GM21576 (cell line): Measurements from ENCODE around the gene TEX26.
"Not testable (repeated sequence)": the region's sequence is repeated elsewhere in the genome, so short reads cannot be mapped to it uniquely, and the experiment has no call there.

ENCODE experiments used
- ATAC-seq: cut with Tn5 transposase; IDR thresholded peaks from one replicate; pipeline ENCODE4 v1.9.1; 2021; ENCODE audit warnings: mild to moderate bottlenecking, moderate library complexity; ENCODE audit not compliant: unreplicated experiment

The TEX26 gene

GRCh38 chr13:30918662-30919405, 13.6 kb upstream of the TEX26 start:
- no peak for ATAC-seq

DNA sequence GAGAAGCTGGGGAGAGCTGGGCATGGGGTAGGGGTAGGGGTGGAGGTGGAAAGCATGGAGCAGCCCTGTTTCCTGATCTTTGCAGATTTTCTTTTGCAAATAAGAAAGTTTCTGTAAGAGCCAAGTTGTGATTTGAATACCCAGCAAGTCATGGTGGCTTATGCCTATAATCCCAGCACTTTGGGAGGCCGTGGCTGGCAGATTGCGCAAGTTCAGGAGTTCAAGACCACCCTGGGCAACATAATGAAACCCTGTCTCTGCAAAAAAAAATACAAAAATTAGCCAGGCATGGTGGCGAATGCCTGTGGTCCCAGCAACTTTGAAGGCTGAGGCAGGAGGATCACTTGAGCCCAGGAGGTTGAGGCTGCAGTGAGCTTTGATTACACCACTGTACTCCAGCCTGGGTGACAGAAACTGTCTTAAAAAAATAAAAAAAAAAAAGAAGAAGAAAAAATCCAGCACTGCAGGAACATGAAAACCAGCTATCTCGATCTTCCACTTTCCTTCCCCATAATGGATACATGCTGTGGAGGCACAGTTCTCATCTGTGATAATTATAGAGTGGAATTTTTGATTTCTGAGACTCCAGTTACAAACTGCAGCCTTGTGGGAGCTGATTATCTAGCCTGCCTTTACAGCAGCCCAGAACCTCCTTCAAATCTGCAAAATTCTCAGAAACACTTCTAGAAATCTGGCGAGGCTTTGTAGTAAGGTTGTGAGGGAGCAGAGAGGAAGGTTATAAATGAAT, 12.1 kb upstream of the TEX26 start:
- ATAC-seq, result no peak

DNA sequence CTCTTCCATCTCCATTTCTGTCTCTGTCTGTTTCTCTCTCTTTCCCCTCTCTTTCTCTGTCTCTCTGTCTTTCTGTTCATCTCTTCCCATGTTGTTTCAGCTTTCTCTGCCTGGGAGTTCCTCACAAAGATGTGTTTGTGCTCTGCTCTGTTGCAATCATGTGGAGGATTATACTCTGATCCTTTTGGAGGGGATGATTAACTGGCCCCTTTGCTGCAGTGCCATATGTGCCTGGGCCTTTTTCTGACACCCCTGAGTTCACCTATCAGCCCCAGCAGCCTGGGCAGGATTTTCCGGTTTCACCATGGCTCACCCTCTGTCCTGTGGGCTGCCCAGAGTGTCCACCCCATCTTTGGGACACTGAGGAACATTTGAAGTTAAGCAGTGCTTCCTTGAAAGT, 9.0 kb upstream of the TEX26 start:
- no peak for ATAC-seq

- no peak for ATAC-seq
These were observed 7.7 kb upstream of the TEX26 start for GRCh38 chr13:30924721-30925120.

- no peak for ATAC-seq
These were observed 7.0 kb upstream of the TEX26 start for GRCh38 chr13:30925429-30925828.

DNA sequence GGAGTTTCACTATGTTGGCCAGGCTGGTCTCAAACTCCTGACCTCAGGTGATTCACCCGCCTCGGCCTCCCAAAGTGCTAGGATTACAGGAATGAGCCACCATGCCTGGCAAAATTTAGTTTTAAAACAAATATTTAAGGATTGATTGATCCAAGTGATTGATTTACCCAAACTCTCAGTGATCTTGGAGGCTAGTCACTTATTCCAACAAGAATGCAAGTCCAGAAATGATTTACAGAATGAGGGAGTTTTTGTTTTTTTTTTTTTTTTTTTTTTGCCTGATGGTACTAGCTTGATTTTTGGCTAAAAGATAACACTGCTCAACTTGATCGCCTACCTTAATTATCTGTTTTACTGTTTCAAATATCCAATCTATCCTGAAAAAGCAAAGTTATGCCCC, 5.7 kb upstream of the TEX26 start:
- no peak for ATAC-seq

DNA sequence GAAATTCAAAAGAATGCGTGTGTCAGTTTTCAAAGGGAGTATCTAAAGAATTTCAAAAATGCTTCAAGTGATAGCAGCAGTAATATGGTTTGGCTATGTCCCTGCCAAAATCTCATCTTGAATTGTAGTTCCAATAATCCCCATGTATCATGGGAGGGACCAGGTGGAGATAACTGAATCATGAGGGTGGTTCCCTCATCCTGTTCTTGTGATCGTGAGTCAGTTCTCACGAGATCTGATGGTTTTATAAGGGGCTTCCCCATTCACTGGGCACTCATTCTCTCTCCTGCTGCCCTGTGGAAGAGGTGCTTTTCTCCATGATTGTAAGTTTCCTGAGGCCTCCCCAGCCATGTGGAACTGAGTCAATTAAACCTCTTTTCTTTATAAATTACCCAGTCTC, 5.3 kb upstream of the TEX26 start:
- ATAC-seq, result not testable (repeated sequence)

- no peak for ATAC-seq
These were observed 4.9 kb upstream of the TEX26 start for GRCh38 chr13:30927595-30927994.

- no peak for ATAC-seq
These were observed 3.5 kb upstream of the TEX26 start for GRCh38 chr13:30928978-30929377.

GRCh38 chr13:30933354-30933670, 856 bp downstream of the TEX26 start:
- ATAC-seq, result no peak

- no peak for ATAC-seq
These were observed 1.9 kb downstream of the TEX26 start for GRCh38 chr13:30934381-30934780.

DNA sequence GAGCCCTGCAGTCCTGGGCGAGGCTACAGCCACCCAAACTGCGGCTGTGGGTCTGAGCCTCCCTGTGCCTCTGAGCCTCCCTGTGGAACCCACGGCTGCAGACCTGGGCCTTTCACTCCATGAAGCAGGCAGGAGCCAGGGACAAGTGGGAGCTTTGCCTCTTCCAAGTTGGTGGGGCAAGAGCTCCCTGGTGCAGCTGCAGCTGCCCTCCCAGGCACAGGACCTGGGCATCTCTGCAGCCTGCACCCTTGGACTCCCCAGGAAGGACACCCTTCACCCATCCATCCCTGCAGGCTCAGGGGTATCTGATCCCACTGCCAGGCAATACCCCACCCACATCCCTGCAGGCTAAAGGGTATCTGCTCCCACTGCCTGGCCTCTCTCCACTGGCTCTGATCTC, 2.3 kb downstream of the TEX26 start:
- ATAC-seq, result no peak

DNA sequence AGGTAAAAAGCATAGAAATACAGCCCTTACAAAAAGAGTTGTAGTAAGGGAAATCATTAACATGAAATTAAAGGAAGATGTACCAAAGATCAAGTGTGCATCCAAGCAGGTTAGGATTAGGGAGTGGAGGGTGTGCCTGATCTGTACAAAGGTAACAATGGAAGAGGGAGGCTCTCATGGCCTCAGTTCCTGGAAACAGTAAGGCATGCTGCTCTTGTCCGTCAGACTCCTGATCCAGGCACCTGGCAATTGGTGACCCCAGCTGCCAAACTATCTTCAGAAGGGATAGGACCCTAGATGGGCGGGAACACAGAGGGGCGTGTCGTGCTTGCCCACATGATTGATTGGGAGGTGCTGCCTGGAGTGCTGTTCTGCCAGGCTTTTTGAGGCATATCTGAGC, 4.5 kb downstream of the TEX26 start:
- no peak for ATAC-seq

- ATAC-seq, result no peak
These were observed 11.4 kb downstream of the TEX26 start for GRCh38 chr13:30943881-30944280.

GRCh38 chr13:30957258-30957943, 24.9 kb downstream of the TEX26 start:
- no peak for ATAC-seq

- ATAC-seq, result no peak
These were observed 27.2 kb downstream of the TEX26 start for GRCh38 chr13:30959678-30960077.

- ATAC-seq, result no peak
These were observed 31.3 kb downstream of the TEX26 start for GRCh38 chr13:30963791-30964190.

DNA sequence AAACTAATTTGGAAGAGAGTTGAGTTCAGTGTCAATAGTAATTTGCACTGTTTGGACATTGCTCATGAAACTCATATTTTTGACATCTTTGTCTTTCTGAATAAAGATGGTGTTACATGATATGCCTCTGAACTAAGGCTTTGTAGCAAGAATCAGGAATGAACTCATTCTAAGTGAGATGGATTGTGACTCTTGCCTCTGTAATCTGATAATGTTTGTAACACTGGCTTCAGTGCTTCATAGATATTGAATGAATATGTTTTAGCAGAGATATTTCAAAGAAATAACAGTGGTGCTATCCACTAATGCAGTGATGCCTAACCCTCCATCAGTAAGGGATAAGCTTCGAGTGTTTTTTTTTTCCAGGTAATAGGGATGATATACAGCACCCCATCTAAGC, 32.9 kb downstream of the TEX26 start:
- no peak for ATAC-seq

GRCh38 chr13:30966101-30966500, 33.6 kb downstream of the TEX26 start:
- ATAC-seq, result no peak

DNA sequence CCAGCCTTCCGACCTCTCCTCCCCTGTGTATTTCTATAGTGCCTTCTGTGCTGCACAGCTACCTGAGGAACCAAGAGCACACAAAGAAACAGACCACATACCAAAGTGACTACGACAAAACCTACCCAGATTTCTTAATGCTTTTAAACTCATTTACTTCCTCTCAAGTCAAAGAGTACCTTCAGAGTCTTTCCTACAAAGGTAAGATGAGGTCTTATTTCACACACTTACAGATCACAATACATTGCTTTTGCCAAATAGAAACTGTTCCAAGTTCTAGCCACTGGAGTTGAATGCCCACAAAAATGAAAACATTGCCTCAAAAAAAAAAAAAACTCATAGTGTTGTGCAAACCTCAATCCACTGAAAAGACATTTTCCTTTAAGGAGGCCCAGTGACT, 36.4 kb downstream of the TEX26 start:
- ATAC-seq, result no peak

DNA sequence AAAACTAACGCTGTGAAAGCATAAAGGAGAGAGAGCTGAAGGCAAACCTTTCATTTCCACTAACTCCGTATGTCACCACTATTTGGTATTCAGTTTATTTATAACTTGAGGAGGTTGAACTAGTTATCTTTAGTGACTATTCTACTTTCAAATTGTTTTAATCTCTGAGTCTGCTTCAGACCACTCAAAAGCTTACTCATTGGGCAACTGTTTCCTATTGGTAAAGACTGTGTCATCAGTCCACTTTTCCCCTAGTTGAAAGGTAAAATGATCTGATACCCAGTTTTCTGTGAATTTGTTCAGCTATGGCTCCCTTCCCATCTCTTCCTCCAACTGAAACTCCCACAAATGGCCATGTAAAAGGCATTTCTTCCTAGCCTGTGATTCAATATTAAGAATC, 39.1 kb downstream of the TEX26 start:
- no peak for ATAC-seq

DNA sequence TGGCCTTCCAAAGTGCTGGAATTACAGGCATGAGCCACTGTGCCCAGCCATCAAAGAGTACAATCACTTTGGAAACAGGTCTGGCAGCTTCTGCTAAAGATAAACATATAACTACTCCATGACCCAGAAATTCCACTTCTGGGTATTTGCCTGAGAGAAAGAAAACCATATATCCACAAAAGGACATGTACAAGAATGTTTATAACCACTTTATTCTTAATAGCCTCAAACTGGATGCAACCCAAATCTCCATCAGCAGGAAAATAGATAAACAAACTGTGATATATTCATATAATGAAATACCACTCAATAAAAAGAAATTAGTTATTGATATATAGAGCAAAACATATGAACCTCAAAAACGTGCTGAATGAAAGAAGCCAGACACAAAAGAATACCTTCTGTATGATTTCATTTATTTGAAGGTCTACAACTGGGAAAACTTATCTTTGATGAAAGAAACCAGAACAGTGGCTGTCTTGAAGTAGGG, 40.5 kb downstream of the TEX26 start:
- no peak for ATAC-seq
